Lower lobe of right lung (tissue), 2 donors: ENCODE data around the gene PSMB2. TPM values are rescaled to one million over a fixed set of nuclear protein-coding genes. Genes with fewer than 3 reads are reported as not detected.

Source experiments
- ATAC-seq, 2 donors: fragments of 200-7000 bp; cut with Tn5 transposase; one replicate each; pipeline ENCODE4 v1.9.1; 2020 to 2022; ENCODE audit warnings: mild to moderate bottlenecking in 2 of 2, moderate library complexity in 2 of 2
- DNase-seq: peaks from one replicate; pipeline ENCODE4 v3.0.0-alpha.2; 2020
- H3K27ac ChIP-seq: fragments of 200-600 bp; one replicate; pipeline ENCODE4 v1.8.0; 2022
- H3K27me3 ChIP-seq: fragments of 200-600 bp; one replicate; pipeline ENCODE4 v1.8.0; 2022; ENCODE audit warnings: low read depth
- H3K36me3 ChIP-seq: fragments of 200-600 bp; one replicate; pipeline ENCODE4 v1.8.0; 2022; ENCODE audit warnings: mild to moderate bottlenecking
- H3K4me1 ChIP-seq: fragments of 200-600 bp; one replicate; pipeline ENCODE4 v1.8.0; 2022
- H3K4me3 ChIP-seq: fragments of 200-600 bp; one replicate; pipeline ENCODE4 v1.8.0; 2022; ENCODE audit warnings: mild to moderate bottlenecking
- H3K9me3 ChIP-seq: fragments of 200-600 bp; one replicate; pipeline ENCODE4 v1.8.0; 2022
- CTCF ChIP-seq: fragments of 200-600 bp; IDR thresholded peaks from one replicate; pipeline ENCODE4 v1.8.0; 2022; ENCODE audit warnings: antibody characterized with exemption, mild to moderate bottlenecking
- intact Hi-C: fragments of 100-400 bp; cut with DNase I; formaldehyde crosslinking; loops from one replicate; pipeline ENCODE4 v1.11.0; 2022
- total RNA-seq: library from RNA; stranded (reverse); fragmentation: NEBNext Ultra II Directional; extraction: Animal tissue kit (Norgen Biotek cat#: 25700); gene quantifications from one replicate; pipeline ENCODE4 v1.2.1, GENCODE V29; 2021
- donor health status: DM: no; HTN: yes; CAD: no; lungs with severe emphysema.

The PSMB2 gene
- total RNA-seq, 1 donor from 2014 or later: 44.9 TPM

GRCh38 chr1:35656863-35657232 is 15.5 kb upstream of the PSMB2 start:
- Histone ChIP-seq H3K4me3 (no peak overlapping the region), H3K36me3 (no peaks in the 10 kb centered on the region), H3K27ac (no peak overlapping the region), H3K9me3 (no peaks in the 10 kb centered on the region), H3K4me1 (no peaks in the 10 kb centered on the region), H3K27me3 (peaks cover 14% of the 10 kb centered on the region)
- ATAC-seq: no peak
- no peak for TF ChIP-seq CTCF
- intact Hi-C loops: no loop called here
- DNase-seq: no peak

- Histone ChIP-seq H3K27ac (no peak overlapping the region), H3K4me1 (no peaks in the 10 kb centered on the region), H3K9me3 (no peaks in the 10 kb centered on the region), H3K4me3 (no peak overlapping the region), H3K36me3 (no peaks in the 10 kb centered on the region), H3K27me3 (peaks cover 14% of the 10 kb centered on the region)
- ATAC-seq (no peak), DNase-seq (no peak)
- intact Hi-C loops: no loop called here
- no peak for TF ChIP-seq CTCF
Measured at GRCh38 chr1:35656148-35656862, 15.0 kb upstream of the PSMB2 start.

GRCh38 chr1:35655196-35655595 is 13.9 kb upstream of the PSMB2 start:
- DNase-seq (no peak), ATAC-seq (no peak)
- H3K4me1 ChIP-seq: no peaks in the 10 kb centered on the region
- no peak overlapping the region for H3K27ac ChIP-seq
- H3K36me3 ChIP-seq: no peaks in the 10 kb centered on the region
- intact Hi-C loops: no loop called here
- no peaks in the 10 kb centered on the region for H3K9me3 ChIP-seq
- no peak for TF ChIP-seq CTCF
- peaks cover 8% of the 10 kb centered on the region for H3K27me3 ChIP-seq
- H3K4me3 ChIP-seq: no peak overlapping the region

GRCh38 chr1:35650416-35650815 is 9.1 kb upstream of the PSMB2 start:
- no peaks in the 10 kb centered on the region for H3K9me3 ChIP-seq
- no peak for ATAC-seq
- H3K4me1 ChIP-seq: no peaks in the 10 kb centered on the region
- no peak for TF ChIP-seq CTCF
- no peaks in the 10 kb centered on the region for H3K36me3 ChIP-seq
- peaks cover 8% of the 10 kb centered on the region for H3K27me3 ChIP-seq
- no peak overlapping the region for H3K4me3 ChIP-seq
- no peak for DNase-seq
- intact Hi-C loops: no loop called here
- H3K27ac ChIP-seq: no peak overlapping the region

- intact Hi-C loops: no loop called here
- Histone ChIP-seq H3K36me3 (no peaks in the 10 kb centered on the region), H3K9me3 (no peaks in the 10 kb centered on the region), H3K4me1 (no peaks in the 10 kb centered on the region), H3K4me3 (no peak overlapping the region), H3K27ac (no peak overlapping the region), H3K27me3 (no peaks in the 10 kb centered on the region)
- TF ChIP-seq CTCF: no peak
- DNase-seq: no peak
- ATAC-seq: no peak
Measured at GRCh38 chr1:35646043-35646442, 4.7 kb upstream of the PSMB2 start.
